Subcutaneous adipose tissue (tissue), 4 donors: ENCODE data around the gene MAML3. TPM values are rescaled to one million over a fixed set of nuclear protein-coding genes. Genes with fewer than 3 reads are reported as not detected.

Experiments used
- total RNA-seq, 4 donors: library from RNA; depleted of rRNA; stranded (reverse); fragments of >200 nt; gene quantifications; one replicate each; pipeline ENCODE4 v1.1.0, GENCODE V29; 2016
- TF ChIP-seq, protein P1 (sequence below): fragments of 450-650 bp; IDR thresholded peaks from one replicate; pipeline ENCODE4 v1.5.1; 2016; ENCODE audit warnings: low read depth, mild to moderate bottlenecking, control low read depth, antibody characterized with exemption, moderate library complexity

Gene MAML3
- total RNA-seq, 4 donors from 2014 or later, result 3.5 to 11.1 (median 9.1) TPM

- TF ChIP-seq, protein P1, sequence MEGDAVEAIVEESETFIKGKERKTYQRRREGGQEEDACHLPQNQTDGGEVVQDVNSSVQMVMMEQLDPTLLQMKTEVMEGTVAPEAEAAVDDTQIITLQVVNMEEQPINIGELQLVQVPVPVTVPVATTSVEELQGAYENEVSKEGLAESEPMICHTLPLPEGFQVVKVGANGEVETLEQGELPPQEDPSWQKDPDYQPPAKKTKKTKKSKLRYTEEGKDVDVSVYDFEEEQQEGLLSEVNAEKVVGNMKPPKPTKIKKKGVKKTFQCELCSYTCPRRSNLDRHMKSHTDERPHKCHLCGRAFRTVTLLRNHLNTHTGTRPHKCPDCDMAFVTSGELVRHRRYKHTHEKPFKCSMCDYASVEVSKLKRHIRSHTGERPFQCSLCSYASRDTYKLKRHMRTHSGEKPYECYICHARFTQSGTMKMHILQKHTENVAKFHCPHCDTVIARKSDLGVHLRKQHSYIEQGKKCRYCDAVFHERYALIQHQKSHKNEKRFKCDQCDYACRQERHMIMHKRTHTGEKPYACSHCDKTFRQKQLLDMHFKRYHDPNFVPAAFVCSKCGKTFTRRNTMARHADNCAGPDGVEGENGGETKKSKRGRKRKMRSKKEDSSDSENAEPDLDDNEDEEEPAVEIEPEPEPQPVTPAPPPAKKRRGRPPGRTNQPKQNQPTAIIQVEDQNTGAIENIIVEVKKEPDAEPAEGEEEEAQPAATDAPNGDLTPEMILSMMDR, result no peak
These were observed 106.9 kb downstream of the MAML3 start for GRCh38 chr4:140047017-140047640.

DNA sequence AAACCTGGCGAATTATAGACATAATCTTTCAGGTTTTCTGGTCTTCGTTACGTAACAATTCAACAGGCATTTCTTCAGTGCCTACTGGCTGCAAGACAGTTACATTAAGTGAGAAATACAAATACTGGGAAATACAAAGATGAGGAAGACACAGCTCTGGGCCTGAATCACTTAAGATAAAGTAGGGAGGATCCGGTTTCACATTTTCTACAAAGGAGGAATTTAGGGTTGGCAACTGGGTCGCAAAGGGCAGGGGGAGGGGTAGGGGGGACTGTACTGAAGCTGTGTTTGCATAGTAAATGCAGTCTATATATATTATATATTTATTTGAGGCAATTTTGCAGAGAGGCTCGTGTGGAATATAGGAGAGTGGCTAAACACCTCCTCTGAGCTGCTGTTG is 107.4 kb downstream of the MAML3 start:
- TF ChIP-seq, protein P1, result no peak

GRCh38 chr4:140046016-140046415 is 108.0 kb downstream of the MAML3 start:
- TF ChIP-seq, protein P1, result no peak

GRCh38 chr4:140044337-140044902 is 109.6 kb downstream of the MAML3 start:
- TF ChIP-seq, protein P1, result no peak

DNA sequence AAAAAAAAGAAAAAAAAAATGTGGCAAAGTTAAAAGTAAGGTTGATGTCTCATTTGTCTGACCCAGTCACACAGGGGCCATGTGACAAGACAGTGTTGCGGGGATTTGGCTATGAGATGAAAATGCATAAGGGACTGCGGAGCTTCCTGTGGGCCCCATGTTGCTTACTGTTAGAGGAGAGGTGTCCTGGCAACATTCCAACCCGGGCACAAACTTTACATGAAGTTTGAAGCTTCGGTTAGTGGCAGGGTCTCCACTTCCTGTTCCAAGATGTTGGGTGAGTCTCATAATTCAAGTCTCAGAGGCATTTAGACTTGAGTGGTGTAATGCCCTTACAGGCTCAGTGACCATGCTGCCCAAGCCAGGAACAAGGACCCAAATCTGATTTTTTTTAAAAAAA is 111.3 kb downstream of the MAML3 start:
- TF ChIP-seq, protein P1, result no peak

DNA sequence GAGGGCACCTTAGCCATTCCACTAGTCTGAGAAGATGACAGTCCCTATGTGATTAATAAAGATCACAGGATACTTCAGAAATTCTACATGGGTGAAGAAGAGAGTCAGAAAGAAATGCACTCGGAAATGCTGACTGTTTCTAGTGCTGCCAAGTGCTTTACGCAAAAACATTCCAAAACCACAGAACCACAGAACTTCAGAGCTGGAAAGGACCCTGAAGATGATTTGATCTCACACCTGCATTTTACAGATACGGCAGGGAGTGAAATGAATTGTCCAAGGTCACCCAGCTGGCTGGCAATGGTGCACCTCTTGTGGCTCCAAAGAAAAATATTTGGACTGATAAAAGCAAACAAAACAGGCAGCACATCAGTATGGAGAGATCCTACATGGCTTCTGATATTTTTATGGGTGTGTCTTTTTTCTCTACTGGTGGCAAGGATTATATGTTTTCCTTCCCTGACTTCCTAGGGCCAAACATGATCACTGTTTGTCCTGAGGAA is 115.9 kb downstream of the MAML3 start:
- TF ChIP-seq, protein P1, result no peak

- TF ChIP-seq, protein P1, result no peak
These were observed 116.5 kb downstream of the MAML3 start for GRCh38 chr4:140037353-140038030.
